Prostate gland (tissue), 2 donors: ENCODE results near the gene SERPINC1. TPM values are rescaled to one million over a fixed set of nuclear protein-coding genes. Genes with fewer than 3 reads are reported as not detected.

Experiments used
- DNase-seq: peaks from one replicate; pipeline ENCODE4 v3.0.0-alpha.2; 2019; ENCODE audit warnings: low spot score
- H3K27ac ChIP-seq, 2 donors: fragments of 200-600 bp; sonication (generic); 2 replicates each; pipeline ENCODE4 v1.5.1; 2017 to 2019
- H3K27me3 ChIP-seq: fragments of 200-600 bp; sonication (generic); replicated peaks from 2 replicates; pipeline ENCODE4 v1.5.1; 2019; ENCODE audit not compliant: insufficient read depth
- H3K36me3 ChIP-seq, 2 donors: fragments of 200-600 bp; sonication (generic); 1 replicate in 1 of 2; 2 replicates in 1 of 2; pipeline versions ENCODE4 v1.5.1 to v1.8.1; 2017 to 2019
- H3K4me1 ChIP-seq: fragments of 200-600 bp; sonication (generic); replicated peaks from 2 replicates; pipeline ENCODE4 v1.5.1; 2019
- H3K4me3 ChIP-seq, 2 donors: fragments of 200-600 bp; sonication (generic); 2 replicates each; pipeline ENCODE4 v1.5.1; 2017 to 2019
- H3K9me3 ChIP-seq: fragments of 200-600 bp; sonication (generic); 2 replicates; pipeline ENCODE4 v1.5.1; 2017
- POLR2A ChIP-seq: fragments of 450-650 bp; IDR thresholded peaks from one replicate; pipeline ENCODE4 v1.6.1; 2016; ENCODE audit warnings: antibody characterized with exemption, mild to moderate bottlenecking
- POLR2AphosphoS5 ChIP-seq: sonication (generic); formaldehyde crosslinking; IDR thresholded peaks from one replicate; pipeline ENCODE4 v1.6.1; 2017; ENCODE audit warnings: antibody characterized with exemption
- WGBS: methylation state at CpG from one replicate; pipeline ENCODE4 v1.1.5; 2018; 5-methylcytosine and 5-hydroxymethylcytosine counted together
- intact Hi-C: fragments of 100-400 bp; cut with DNase I; formaldehyde crosslinking; loops from one replicate; pipeline ENCODE4 v1.14.2; 2022
- total RNA-seq, 2 donors: library from RNA; depleted of rRNA; stranded (reverse); fragments of >200 nt; gene quantifications; one replicate each; pipeline ENCODE4 v1.1.0, GENCODE V29; 2016
- TF ChIP-seq, protein P1 (sequence below), 4 experiments: fragments of 200-600 bp in 2 of 4; fragments of 450-650 bp in 2 of 4; sonication (generic) in 2 of 4; IDR thresholded peaks; 1 replicate in 3 of 4; 2 replicates in 1 of 4; pipeline ENCODE4 v1.5.1; 2016 to 2019; ENCODE audit warnings: antibody characterized with exemption in 4 of 4, mild to moderate bottlenecking in 2 of 4, moderate library complexity in 2 of 4

SERPINC1 gene
- total RNA-seq, 2 donors from 2014 or later: not detected

DNA sequence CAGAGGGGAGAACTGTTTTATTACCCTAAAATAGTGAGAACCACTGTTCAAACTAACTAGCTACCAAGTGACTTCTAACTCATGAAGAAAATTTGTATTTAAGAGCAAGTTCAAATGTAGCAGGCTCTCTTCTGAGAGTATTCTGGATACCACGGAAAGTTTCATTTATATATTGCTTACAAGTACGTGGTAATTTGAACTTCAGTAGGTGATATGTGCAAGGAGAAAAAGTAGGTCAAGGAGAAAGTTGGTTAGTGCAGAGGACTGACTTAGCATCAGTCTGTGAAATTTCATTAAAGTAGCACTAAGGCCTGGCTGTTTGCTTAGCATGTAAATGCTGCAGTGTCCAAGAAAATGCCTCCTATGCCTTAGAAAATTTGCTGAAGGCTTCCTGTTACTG, 16.7 kb downstream of the SERPINC1 start:
- H3K27me3 ChIP-seq: no peaks in the 10 kb centered on the region
- no peak overlapping the region for H3K4me3 ChIP-seq
- H3K9me3 ChIP-seq: no peaks in the 10 kb centered on the region
- intact Hi-C loops: no loop called here
- H3K4me1 ChIP-seq: no peaks in the 10 kb centered on the region
- WGBS: 71% methylated on average over 2 of the region's 2 CpGs
- TF ChIP-seq POLR2A (no peak), POLR2AphosphoS5 (no peak)
- TF ChIP-seq, protein P1, sequence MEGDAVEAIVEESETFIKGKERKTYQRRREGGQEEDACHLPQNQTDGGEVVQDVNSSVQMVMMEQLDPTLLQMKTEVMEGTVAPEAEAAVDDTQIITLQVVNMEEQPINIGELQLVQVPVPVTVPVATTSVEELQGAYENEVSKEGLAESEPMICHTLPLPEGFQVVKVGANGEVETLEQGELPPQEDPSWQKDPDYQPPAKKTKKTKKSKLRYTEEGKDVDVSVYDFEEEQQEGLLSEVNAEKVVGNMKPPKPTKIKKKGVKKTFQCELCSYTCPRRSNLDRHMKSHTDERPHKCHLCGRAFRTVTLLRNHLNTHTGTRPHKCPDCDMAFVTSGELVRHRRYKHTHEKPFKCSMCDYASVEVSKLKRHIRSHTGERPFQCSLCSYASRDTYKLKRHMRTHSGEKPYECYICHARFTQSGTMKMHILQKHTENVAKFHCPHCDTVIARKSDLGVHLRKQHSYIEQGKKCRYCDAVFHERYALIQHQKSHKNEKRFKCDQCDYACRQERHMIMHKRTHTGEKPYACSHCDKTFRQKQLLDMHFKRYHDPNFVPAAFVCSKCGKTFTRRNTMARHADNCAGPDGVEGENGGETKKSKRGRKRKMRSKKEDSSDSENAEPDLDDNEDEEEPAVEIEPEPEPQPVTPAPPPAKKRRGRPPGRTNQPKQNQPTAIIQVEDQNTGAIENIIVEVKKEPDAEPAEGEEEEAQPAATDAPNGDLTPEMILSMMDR (IDR thresholded peaks at IDR 0.05): no peak
- H3K27ac ChIP-seq: no peak overlapping the region
- DNase-seq: no peak
- H3K36me3 ChIP-seq: no peaks in the 10 kb centered on the region

DNA sequence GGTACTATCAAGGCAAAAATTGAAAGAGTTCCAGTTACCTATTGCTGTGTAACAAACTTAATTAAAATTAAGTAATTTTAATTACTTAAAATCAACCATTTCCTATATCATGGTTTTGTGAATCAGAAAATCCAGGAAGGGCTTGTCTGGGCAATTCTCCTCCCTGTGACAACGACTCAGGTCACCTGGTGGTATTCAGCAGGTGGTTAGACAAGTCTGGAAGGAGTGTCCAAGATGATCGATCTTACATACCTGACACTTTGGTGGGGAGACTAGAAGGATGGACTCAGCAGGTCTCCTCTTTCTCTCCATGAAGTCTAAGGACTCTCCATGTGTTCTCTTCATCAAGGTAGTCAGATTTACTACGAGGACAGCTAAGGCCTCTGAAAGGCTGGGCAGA, 22.9 kb downstream of the SERPINC1 start:
- intact Hi-C loops: no loop called here
- no peak for DNase-seq
- Histone ChIP-seq H3K4me3 (no peak overlapping the region), H3K27ac (no peak overlapping the region), H3K36me3 (no peaks in the 10 kb centered on the region), H3K4me1 (no peaks in the 10 kb centered on the region), H3K9me3 (no peaks in the 10 kb centered on the region), H3K27me3 (no peaks in the 10 kb centered on the region)
- 94% methylated on average over 3 of the region's 3 CpGs for WGBS
- no peak for TF ChIP-seq POLR2A
- TF ChIP-seq POLR2AphosphoS5: no peak
- TF ChIP-seq, protein P1 (IDR thresholded peaks at IDR 0.05): no peak

DNA sequence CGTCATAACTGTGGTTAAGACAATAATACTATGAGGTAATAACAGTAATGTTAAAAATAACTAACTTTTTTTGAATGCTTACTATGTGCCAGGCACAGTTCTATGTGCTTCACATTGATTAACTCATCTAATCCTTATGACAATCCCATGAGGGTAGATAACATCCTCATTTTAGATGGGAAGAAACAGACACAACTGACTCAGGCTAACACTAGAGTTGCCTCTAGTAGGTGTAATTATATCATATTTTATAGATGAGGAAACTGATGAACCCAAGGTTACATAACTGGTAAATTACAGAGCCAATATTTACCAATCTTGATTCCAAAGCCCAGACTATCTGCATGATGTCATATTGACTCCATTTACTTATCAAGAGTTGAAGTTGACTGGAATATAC, 23.5 kb downstream of the SERPINC1 start:
- intact Hi-C loops: no loop called here
- H3K9me3 ChIP-seq: no peaks in the 10 kb centered on the region
- H3K36me3 ChIP-seq: no peaks in the 10 kb centered on the region
- no peaks in the 10 kb centered on the region for H3K4me1 ChIP-seq
- H3K27me3 ChIP-seq: no peaks in the 10 kb centered on the region
- TF ChIP-seq POLR2AphosphoS5 (no peak), POLR2A (no peak)
- TF ChIP-seq, protein P1 (IDR thresholded peaks at IDR 0.05): no peak
- H3K4me3 ChIP-seq: no peak overlapping the region
- WGBS: 94% methylated on average over 1 of the region's 1 CpG
- no peak for DNase-seq
- H3K27ac ChIP-seq: no peak overlapping the region

DNA sequence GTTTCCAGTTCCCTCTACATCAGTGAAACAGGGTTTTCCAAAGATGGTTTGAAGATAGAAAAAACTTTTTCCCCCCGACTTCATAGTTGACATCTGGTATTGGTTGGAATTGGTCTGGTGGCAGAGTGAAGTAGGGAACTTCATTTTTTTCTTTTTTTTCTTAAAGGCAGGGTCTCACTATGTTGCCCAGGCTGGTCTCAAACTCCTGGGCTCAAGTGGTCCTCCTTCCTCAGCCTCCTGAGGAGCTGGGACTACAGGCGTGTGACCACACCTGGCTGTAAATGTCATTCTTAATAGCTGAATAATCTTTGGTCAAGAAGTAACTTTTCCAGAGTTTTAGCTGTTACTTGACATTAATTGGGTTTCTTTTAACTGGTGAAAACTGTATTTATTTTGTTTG, 27.2 kb downstream of the SERPINC1 start:
- TF ChIP-seq POLR2A (no peak), POLR2AphosphoS5 (no peak)
- TF ChIP-seq, protein P1 (IDR thresholded peaks at IDR 0.05): no peak
- H3K27ac ChIP-seq: no peak overlapping the region
- H3K9me3 ChIP-seq: no peaks in the 10 kb centered on the region
- H3K4me3 ChIP-seq: no peak overlapping the region
- intact Hi-C loops: no loop called here
- no peak for DNase-seq
- H3K36me3 ChIP-seq: no peaks in the 10 kb centered on the region
- H3K4me1 ChIP-seq: no peaks in the 10 kb centered on the region
- WGBS: 98% methylated on average over 2 of the region's 2 CpGs
- no peaks in the 10 kb centered on the region for H3K27me3 ChIP-seq

DNA sequence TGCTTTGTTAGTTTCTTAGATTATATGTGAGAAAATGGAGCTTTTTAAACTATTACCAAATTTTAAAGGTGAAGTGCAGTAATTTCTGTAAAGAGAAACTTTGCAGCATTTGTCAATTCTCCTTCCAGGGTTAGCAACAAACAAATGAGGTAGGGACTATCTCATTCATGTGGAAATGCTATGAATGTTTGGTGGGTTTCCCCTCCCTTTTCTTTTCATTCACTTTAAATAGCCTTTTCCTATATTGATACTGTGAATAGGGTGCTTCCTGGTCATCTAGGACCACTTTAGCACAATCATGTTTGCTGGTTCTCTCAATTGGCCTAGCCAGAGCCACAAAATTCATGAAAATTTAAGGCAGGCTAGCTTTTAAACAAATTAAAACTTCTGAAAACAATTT, 28.4 kb downstream of the SERPINC1 start:
- H3K27ac ChIP-seq: no peak overlapping the region
- no peak for DNase-seq
- no peaks in the 10 kb centered on the region for H3K9me3 ChIP-seq
- no peak overlapping the region for H3K4me3 ChIP-seq
- intact Hi-C loops: no loop called here
- H3K36me3 ChIP-seq: no peaks in the 10 kb centered on the region
- TF ChIP-seq, protein P1 (IDR thresholded peaks at IDR 0.05): no peak
- no peak for TF ChIP-seq POLR2A
- no peak for TF ChIP-seq POLR2AphosphoS5
- no peaks in the 10 kb centered on the region for H3K4me1 ChIP-seq
- H3K27me3 ChIP-seq: no peaks in the 10 kb centered on the region
